AG10803 (cell line): ENCODE data around the gene KDM2A.

Experiments used
- DNase-seq: peaks from one replicate; pipeline ENCODE4 v3.0.0; 2010; ENCODE audit warnings: low read depth
- H3K4me3 ChIP-seq: 2 replicates; pipeline ENCODE4 v1.5.1; 2011; ENCODE audit warnings: mild to moderate bottlenecking, low read length, control low read depth
- CTCF ChIP-seq: conservative IDR thresholded peaks from 2 replicates; pipeline ENCODE4 v1.5.1; 2011; ENCODE audit warnings: mild to moderate bottlenecking, low read length, control low read depth, inconsistent platforms

The KDM2A gene

GRCh38 chr11:67102664-67103063, 16.4 kb upstream of the KDM2A start:
- H3K4me3 ChIP-seq, result no peak overlapping the region
- DNase-seq, result no peak
- no peak for TF ChIP-seq CTCF

- no peak for TF ChIP-seq CTCF
- DNase-seq, result no peak
- H3K4me3 ChIP-seq, result no peak overlapping the region
These were observed 13.1 kb upstream of the KDM2A start for GRCh38 chr11:67105964-67106363.

- no peak for TF ChIP-seq CTCF
- H3K4me3 ChIP-seq, result no peak overlapping the region
- peak; percentile 72 for DNase-seq
These were observed 7.8 kb upstream of the KDM2A start for GRCh38 chr11:67111261-67111660.

- no peak for TF ChIP-seq CTCF
- H3K4me3 ChIP-seq, result no peak overlapping the region
- no peak for DNase-seq
These were observed 5.8 kb upstream of the KDM2A start for GRCh38 chr11:67113231-67113721.

GRCh38 chr11:67114275-67114896, 4.7 kb upstream of the KDM2A start:
- no peak overlapping the region for H3K4me3 ChIP-seq

GRCh38 chr11:67116758-67117105, 2.3 kb upstream of the KDM2A start:
- no peak for TF ChIP-seq CTCF
- H3K4me3 ChIP-seq, result no peak overlapping the region
- DNase-seq, result no peak

More at GRCh38 chr11:67114275-67114896, 4.7 kb upstream of the KDM2A start:
- no peak for DNase-seq
- TF ChIP-seq CTCF, result no peak

GRCh38 chr11:67117176-67117575, 1.9 kb upstream of the KDM2A start:
- no peak for DNase-seq
- no peak for TF ChIP-seq CTCF
- H3K4me3 ChIP-seq, result no peak overlapping the region
